GM10266 (cell line): Measurements from ENCODE around the gene MVB12B.

Experiments
- DNase-seq: peaks from one replicate; pipeline ENCODE4 v3.0.0; 2012; ENCODE audit errors: extremely low spot score
- TF ChIP-seq, protein P1 (sequence below): IDR thresholded peaks from 2 replicates; pipeline ENCODE4 v1.5.1; 2012; ENCODE audit warnings: mild to moderate bottlenecking, low read depth; ENCODE audit not compliant: control insufficient read depth, insufficient read depth; ENCODE audit errors: missing control alignments

Gene MVB12B

DNA sequence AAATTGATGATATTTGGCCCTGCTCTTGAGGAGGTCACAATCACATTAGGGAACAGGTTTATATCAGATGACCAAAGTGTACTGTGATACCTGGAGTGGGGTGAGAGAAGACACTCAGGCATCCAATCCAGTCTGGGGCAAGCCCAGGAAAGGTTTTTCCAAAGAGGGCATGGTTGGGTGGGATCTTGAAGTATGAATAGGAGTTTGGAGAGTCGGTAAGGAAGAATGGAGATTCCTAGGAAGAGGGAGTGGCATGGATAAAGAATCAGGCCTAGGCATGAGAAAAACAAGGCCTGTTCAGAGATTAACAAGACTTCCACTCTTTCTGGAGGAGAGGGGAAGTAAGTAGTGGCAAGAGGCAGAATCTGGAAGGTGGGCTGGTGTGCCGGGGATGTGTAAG lies 91.1 kb downstream of the MVB12B start:
- DNase-seq: no peak
- TF ChIP-seq, protein P1, sequence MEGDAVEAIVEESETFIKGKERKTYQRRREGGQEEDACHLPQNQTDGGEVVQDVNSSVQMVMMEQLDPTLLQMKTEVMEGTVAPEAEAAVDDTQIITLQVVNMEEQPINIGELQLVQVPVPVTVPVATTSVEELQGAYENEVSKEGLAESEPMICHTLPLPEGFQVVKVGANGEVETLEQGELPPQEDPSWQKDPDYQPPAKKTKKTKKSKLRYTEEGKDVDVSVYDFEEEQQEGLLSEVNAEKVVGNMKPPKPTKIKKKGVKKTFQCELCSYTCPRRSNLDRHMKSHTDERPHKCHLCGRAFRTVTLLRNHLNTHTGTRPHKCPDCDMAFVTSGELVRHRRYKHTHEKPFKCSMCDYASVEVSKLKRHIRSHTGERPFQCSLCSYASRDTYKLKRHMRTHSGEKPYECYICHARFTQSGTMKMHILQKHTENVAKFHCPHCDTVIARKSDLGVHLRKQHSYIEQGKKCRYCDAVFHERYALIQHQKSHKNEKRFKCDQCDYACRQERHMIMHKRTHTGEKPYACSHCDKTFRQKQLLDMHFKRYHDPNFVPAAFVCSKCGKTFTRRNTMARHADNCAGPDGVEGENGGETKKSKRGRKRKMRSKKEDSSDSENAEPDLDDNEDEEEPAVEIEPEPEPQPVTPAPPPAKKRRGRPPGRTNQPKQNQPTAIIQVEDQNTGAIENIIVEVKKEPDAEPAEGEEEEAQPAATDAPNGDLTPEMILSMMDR: no peak

DNA sequence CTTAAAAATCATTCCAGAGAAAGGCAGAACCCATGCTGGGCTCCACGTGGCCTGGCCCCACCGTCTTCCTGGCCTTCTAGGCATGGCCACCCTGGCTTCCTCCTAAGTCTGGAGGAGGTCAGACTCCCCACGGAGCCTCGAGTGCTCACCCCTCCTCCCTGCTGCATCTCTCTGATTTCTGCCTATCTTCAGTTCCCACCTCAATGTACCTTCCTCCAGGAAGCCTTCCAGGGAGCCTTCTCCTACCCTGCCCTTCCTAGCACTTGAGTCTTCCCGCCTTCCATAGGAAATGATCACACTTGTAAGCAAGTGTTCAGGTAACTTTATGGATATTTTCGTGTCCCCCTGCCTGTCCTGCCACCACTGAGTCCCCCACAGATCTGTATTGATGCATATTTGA lies 92.0 kb downstream of the MVB12B start:
- TF ChIP-seq, protein P1: no peak
- no peak for DNase-seq

DNA sequence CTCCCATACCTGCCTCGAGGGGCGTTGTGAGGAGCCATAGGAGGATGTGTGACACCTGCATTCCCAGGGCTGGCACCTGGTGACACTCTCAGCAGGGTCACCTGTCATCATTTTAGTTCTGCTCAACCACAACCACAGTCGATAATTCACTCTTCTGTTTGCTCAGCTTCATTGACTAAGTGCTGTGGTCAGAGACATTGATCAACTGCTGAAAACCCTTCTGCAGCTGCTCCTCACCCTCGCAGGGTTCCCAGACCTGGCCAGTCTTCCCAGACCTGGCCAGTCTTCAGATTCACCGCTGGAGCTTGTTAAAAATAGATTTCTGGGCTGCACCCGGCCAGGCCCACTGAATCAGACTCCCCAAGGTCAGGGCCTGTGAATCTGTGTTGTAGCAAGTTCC lies 92.8 kb downstream of the MVB12B start:
- no peak for DNase-seq
- TF ChIP-seq, protein P1: no peak

DNA sequence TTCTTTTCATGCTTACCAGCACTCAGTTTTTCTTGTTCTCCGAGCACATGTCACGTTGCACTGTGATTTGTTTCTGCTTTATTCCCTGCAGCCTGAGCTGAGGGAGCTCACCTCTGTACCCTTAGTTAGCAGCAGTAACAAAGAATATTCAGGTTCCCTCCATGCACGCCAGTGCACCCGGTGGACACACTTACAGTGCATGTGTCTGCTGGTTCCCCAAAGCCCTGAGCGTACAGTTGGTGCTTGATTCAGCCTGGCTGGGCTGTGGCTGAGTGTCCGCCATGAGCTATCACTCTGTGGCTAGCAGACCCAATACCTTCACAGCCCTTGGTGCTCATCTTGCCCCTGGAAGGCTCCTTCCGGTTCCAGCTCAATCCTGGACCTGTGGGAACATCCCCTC lies 93.5 kb downstream of the MVB12B start:
- TF ChIP-seq, protein P1: no peak
- DNase-seq: no peak

DNA sequence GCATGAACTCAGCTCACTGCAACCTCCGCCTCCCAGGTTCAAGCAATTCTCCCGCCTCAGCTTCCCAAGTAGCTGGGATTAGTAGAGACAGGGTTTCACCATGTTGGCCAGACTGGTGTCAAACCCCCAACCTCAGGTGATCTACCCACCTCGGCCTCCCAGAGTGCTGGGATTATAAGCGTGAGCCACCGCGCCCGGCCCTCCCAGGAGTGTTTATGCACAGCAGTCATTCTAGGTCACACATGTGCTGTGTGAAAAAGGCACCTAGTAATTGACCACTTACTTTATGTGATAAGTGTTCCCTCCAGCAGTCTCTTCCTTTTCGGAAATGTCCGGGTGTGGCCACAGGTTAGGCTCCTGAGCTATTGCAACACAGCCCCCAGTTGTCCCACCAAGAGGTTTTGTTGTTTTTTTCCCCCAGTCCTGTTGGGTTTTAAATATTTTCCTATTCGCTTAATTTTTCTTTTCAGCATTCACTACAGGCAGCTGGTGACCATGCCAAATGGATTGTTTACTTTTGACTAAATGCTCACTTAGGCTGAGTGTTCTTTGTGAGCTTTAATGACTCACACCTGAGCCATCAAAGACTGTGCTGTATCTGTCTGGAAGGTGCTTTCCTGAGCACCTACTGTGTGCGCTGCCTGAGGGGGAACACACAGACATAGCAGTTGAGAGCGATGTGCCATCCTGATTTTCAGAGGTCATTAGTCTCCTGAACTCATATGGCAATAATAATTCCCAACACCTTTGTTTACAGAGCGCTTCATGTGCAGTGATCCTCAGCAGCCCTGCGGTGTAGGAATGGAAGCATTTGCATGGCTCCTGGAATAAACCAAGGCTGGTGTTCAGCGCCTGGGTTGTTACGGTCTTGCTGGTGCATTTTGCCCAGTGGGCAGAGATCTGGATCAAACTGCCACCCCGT lies 94.3 kb downstream of the MVB12B start:
- TF ChIP-seq, protein P1: no peak
- DNase-seq: no peak

DNA sequence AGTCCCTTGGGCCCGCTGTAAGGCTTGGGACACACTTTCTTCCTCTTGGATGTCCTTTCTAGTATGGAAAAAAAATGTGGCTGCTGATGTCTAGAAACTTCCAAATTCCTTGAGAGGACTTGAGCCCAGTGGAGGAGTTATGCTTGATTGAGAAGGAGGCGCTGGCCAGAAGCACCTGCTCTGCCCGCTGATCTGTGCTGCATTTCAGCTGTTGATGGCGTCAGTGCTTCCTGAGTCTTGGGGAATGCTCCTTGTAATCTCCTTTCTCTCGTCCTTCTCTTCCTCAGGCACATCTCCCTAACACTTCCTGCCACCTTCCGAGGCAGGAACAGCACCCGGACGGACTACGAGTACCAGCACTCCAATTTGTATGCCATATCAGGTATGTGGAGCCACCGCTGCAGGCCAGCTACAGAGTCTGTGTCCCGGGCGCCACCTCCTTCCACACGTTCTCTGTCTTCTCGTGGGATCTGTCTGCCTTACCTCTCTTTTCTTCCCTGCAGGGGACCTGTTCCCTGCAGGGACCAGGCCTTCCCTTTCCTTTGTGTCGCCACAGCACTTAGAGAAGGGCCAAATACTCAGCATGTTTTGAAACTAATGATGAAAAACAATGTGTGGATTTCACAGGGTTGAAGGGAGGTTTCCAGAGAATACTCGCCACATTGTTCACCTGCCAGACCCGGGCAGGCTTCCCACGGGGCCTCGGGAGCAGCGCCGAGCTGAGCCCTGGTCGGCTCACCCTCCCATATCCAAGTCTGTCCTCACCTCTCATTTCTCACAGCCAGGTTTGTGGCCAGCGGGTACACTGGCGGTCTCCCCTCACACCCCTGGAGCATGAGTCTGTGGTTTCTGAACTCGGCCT lies 95.2 kb downstream of the MVB12B start:
- DNase-seq: no peak
- TF ChIP-seq, protein P1: no peak
